ENCODE data around the gene CYP26A1.

GRCh38 chr10:93073539-93074146 lies at the start of gene CYP26A1:
- TF ChIP-seq CTCF (IDR thresholded peaks at IDR 0.05) (no peak), POLR2A (IDR thresholded peaks at IDR 0.05) (no peak)

Data from thyroid gland (tissue), 4 donors.